ENCODE measurements around the gene NOXO1. TPM values are rescaled to one million over a fixed set of nuclear protein-coding genes. Genes with fewer than 3 reads are reported as not detected.

The NOXO1 gene
- total and polyA plus RNA-seq, 5 donors, result 0.29 TPM; not detected in 4

DNA sequence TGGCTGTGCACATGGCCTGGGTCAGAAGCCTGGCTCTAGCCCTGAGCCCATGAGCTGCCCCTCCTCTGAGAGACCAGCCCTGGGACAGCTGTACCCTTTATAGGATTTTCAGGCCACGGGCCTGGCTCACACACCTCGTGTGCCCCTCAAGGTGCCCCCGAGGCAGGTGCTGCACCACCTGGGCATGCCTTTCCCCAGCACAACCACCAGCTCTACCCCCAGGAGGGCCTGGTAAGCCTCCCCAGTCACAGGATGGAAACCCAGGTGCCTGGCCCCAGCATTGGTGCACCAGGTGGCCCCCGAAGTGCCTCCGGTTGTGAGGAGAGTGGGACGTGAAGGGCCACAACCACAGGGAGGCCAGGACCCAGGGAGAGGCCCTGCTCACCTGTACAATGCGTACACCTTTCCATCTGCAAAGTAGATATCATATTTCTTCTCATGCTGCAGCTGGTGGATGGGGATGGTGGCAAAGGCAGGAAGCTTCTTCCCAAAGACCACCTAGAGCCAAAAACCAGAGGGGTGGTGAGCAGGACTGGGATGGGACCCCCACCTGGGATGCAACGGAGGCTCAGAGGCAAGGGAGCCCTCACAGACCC lies 22.1 kb upstream of the NOXO1 start:
- Histone ChIP-seq H3K4me1 (ENCODE audit: control insufficient read depth, insufficient read depth, low read length) (peaks cover 8% of the 10 kb centered on the region), H3K4me3 (ENCODE audit: low read length) (no peak overlapping the region), H3K27me3 (ENCODE audit: control insufficient read depth, insufficient read depth) (no peaks in the 10 kb centered on the region), H3K9me3 (ENCODE audit: control insufficient read depth, low read length) (no peaks in the 10 kb centered on the region), H3K27ac (ENCODE audit: low read length) (no peak overlapping the region)
- intact Hi-C loops (cut with DNase I), result loop anchor here in 1 of 4 donors (5.0 kb wide), 1 partner anchor 149 kb away; no protein-coding TSS in a partner anchor
- ATAC-seq (no peak), DNase-seq (no peak)
- 81% methylated on average over 8 of the region's 8 CpGs for WGBS

DNA sequence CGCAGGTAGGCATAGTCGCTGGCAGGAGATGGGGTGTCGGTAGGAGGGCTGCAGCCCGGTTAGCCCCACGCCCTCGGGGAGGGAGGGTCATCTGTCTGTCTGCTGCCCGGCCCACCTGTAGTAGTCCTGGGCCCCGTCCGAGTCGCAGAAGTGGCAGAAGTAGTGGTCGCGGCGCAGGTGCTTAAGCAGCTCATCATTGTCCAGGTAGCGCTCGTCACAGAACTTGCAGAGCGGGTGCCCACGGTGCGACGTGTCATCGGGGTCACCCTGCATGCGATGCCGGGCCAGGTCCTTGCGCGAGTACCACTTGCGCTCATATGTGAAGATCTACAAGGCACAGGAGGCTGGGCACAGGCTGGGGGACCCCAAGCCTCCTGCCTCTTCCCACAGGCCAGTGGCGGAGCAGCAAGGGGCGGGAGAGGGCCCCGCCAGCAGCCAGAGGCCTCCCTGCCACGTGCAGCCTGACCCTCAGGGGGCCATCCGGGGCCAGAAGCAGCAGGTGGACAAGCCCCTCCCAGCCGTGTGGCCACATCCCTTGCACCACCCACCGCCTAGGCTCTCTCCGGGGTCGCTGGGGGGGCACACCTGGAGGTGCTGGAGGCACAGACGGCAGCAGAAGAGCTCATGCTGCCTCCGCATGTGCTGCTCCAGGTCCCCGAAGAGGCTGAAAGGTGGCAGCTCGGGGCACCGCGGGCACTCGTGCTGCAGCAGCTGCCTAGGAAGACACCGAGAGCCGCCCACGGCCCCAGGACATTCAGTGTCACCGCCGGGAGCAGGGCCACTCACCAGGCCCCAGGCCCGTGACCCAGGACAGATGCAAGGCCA lies 21.3 kb upstream of the NOXO1 start:
- WGBS, result 90% methylated on average over 47 of the region's 47 CpGs
- Histone ChIP-seq H3K9me3 (ENCODE audit: control insufficient read depth, low read length) (no peaks in the 10 kb centered on the region), H3K27ac (ENCODE audit: low read length) (no peak overlapping the region), H3K4me1 (ENCODE audit: control insufficient read depth, insufficient read depth, low read length) (peaks cover 4% of the 10 kb centered on the region), H3K27me3 (ENCODE audit: control insufficient read depth, insufficient read depth) (no peaks in the 10 kb centered on the region), H3K4me3 (ENCODE audit: low read length) (no peak overlapping the region)
- no peak for ATAC-seq
- intact Hi-C loops (cut with DNase I), result loop anchor here in 1 of 4 donors (5.0 kb wide), 1 partner anchor 150 kb away; no protein-coding TSS in a partner anchor
- DNase-seq, result peak in 1 of 3 donors; percentile 65

DNA sequence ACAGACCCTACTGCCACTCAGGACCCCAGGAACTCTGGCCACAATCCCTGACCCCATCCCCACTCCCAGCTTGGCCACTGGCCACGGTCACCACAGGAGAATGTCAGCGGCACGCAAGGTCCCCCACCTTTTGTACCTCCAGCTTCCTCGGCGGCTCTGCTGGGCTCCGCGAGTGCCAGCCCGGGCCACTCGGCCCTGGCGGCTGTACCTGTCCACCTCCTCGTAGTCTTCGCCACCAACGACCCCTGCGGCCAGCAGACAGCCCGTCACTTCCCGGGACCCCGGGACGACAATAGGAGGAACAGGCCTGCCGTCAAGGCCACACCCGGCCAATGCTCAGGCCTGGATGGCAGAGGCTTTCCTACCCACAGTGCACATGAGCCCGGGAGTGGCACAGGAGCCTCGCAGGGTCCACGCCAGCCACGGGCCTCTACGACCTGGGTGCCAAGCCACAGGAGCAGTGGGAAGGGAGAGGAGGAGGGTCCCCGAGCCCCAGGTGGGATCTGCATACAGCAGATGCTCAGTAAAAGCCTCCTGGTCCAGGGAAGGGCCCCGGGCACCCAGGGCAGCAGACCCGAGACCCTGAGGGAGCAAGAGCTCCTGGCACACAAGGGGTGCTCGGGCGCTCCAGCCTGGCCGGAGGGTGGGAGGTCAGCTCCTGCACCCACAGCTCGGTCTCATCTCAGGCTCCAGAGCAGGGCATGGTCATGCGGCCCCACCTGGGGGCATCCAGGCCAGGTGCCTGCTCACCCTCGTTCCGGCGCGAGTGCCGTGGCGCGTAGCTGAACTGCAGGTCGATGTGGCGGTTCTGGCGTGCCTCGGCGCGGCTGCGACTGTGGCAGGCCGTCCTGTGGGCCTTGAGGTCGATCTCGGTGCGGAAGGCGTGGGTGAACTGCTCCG lies 20.4 kb upstream of the NOXO1 start:
- Histone ChIP-seq H3K27me3 (ENCODE audit: control insufficient read depth, insufficient read depth) (no peaks in the 10 kb centered on the region), H3K4me1 (ENCODE audit: control insufficient read depth, insufficient read depth, low read length) (peaks cover 2% of the 10 kb centered on the region), H3K4me3 (ENCODE audit: low read length) (no peak overlapping the region), H3K9me3 (ENCODE audit: control insufficient read depth, low read length) (no peaks in the 10 kb centered on the region), H3K27ac (ENCODE audit: low read length) (no peak overlapping the region)
- DNase-seq (peak in 2 of 3 donors; percentile 47 to 51), ATAC-seq (no peak)
- 94% methylated on average over 53 of the region's 53 CpGs for WGBS
- intact Hi-C loops (cut with DNase I), result loop anchor here in 1 of 4 donors (5.0 kb wide), 1 partner anchor 151 kb away; no protein-coding TSS in a partner anchor

DNA sequence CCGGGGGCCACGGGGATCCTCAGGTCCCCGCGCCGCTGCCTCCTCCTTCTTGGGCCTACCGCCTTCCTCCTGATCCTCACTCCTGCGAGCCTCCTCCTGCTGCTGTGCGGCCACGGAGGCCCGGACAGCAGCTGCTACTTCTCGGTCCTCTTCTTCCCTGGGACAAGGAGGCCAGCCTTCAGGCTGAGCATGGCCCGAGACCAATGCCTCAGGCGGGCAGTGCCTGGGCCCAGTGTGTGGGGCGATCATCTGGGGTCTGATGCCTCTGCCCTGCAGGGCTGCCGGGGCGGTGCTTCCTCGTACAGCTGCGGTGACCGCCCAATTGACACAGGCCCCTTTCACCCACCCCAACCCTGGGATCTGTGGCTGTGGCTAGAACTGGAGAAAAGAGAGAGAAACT lies 19.8 kb upstream of the NOXO1 start:
- peaks cover 2% of the 10 kb centered on the region for H3K4me1 ChIP-seq (ENCODE audit: control insufficient read depth, insufficient read depth, low read length)
- ATAC-seq (no peak), DNase-seq (peak in 2 of 3 donors; percentile 40 to 50)
- intact Hi-C loops (cut with DNase I), result loop anchor here in 1 of 4 donors (5.0 kb wide), 1 partner anchor 151 kb away; no protein-coding TSS in a partner anchor
- H3K27ac ChIP-seq (ENCODE audit: low read length), result no peak overlapping the region
- no peaks in the 10 kb centered on the region for H3K9me3 ChIP-seq (ENCODE audit: control insufficient read depth, low read length)
- H3K4me3 ChIP-seq (ENCODE audit: low read length), result no peak overlapping the region
- 94% methylated on average over 19 of the region's 19 CpGs for WGBS
- no peaks in the 10 kb centered on the region for H3K27me3 ChIP-seq (ENCODE audit: control insufficient read depth, insufficient read depth)

DNA sequence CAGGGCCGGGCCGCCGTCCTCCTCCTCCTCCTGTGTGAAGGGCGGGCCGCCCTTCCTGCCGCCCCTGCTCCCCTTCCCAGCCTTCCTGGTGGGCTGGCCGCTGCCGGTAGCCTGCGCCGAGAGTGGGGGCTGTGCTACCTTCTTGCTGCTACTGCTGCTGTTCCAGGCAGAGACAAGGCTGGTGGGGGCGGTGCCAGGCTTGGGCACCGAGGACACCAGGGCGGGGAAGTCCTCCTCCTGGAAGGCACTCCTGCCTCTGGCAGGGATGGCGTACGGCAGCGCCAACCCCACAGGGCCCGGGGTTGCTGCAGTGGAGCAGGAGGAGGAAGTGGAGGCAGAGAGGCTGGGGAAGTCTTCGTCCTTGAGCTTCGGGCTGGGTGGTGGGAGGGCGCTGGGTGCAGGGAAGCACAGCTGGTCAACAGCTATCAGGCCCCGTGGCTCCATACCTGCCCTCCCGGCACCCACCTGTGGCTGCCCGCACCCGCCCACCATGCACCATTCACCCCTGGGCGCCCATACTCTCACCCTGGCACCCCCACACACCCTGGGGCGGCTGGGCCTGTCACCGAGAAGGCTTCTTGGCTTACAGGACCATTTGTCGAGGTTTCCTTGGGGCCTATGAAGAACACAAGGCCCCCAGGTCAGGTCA lies 18.7 kb upstream of the NOXO1 start:
- intact Hi-C loops (cut with DNase I), result loop anchor here in 1 of 4 donors (5.0 kb wide), 1 partner anchor 152 kb away; no protein-coding TSS in a partner anchor
- H3K4me3 ChIP-seq (ENCODE audit: low read length), result no peak overlapping the region
- no peaks in the 10 kb centered on the region for H3K9me3 ChIP-seq (ENCODE audit: control insufficient read depth, low read length)
- peaks cover 2% of the 10 kb centered on the region for H3K4me1 ChIP-seq (ENCODE audit: control insufficient read depth, insufficient read depth, low read length)
- ATAC-seq (no peak), DNase-seq (peak in 1 of 3 donors; percentile 53)
- 85% methylated on average over 28 of the region's 28 CpGs for WGBS
- H3K27ac ChIP-seq (ENCODE audit: low read length), result no peak overlapping the region
- no peaks in the 10 kb centered on the region for H3K27me3 ChIP-seq (ENCODE audit: control insufficient read depth, insufficient read depth)

DNA sequence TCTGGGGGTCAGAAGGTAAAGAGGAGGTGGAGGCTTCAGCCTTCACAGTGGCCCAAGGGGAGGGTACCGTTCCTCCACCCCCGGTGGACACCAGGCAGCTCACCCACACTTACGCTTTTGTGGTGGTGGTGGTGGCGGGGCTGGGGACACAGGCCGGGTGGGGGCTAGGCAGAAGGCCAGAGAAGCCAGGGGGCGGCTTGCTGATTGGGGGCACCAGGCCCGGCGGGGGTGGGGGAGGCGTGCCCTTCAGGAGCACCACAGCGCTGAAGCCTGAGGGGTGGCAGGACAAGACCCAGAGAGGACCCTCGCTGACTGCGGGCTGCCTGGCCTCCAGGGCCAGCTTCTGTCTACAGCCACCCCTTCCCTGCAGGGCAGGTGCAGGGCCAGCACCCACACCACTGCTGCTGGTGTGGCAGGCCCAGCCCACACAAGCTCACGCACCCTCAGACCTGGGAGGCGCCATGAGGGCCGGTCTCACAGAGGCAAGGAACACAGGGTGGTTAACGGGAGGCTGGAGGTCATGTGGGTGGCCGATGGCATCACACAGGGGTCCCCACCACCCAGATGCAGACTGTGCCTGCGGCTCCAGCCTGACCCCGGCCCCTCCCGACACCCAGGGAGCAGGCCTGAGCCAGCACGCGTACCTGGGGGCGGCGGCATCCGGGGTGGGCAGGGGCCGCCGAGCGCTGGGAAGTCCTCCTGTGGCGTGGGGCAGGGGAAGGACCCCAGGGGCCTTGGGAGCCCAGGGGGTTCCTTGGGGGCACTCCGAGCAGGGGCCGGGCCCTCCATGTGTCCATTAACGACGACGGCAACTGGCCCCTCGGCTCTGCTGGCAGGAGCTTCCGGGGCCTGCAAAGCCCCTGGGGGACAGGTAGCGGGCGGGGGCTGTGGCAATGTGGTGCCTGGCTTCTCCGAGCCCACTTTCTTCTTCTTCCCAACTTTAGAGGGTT lies 17.9 kb upstream of the NOXO1 start:
- no peak overlapping the region for H3K4me3 ChIP-seq (ENCODE audit: low read length)
- H3K27ac ChIP-seq (ENCODE audit: low read length), result no peak overlapping the region
- peak in 2 of 3 donors; percentile 57 to 62 for DNase-seq
- H3K4me1 ChIP-seq (ENCODE audit: control insufficient read depth, insufficient read depth, low read length), result peaks cover 2% of the 10 kb centered on the region
- H3K27me3 ChIP-seq (ENCODE audit: control insufficient read depth, insufficient read depth), result no peaks in the 10 kb centered on the region
- ATAC-seq, result no peak
- intact Hi-C loops (cut with DNase I), result no loop called here
- no peaks in the 10 kb centered on the region for H3K9me3 ChIP-seq (ENCODE audit: control insufficient read depth, low read length)
- WGBS, result 93% methylated on average over 39 of the region's 39 CpGs

DNA sequence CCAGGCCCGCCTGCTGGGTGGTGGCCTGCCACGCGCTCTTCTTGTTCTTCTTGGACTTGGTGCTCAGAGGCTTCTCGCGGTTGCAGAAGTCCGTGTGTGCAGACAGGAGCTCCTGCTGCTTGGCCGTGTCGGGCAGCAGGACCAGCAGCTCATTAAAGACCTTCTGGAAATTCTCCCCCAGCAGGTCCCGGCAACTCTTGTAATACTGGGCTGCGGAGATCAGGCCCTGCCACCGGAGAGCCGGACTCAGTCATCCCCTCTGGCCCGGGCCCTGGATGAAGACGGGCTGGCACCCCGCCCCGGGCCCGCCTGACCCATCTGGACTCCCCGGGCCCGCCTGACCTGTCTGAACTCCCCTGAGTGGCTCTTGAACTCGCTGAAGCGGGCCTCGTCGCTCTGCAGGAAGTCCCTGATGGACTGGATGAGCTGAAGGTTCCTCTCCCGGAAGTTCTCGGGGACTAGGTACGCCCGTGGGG lies 17.1 kb upstream of the NOXO1 start:
- H3K9me3 ChIP-seq (ENCODE audit: control insufficient read depth, low read length), result no peaks in the 10 kb centered on the region
- no peak for ATAC-seq
- no peak overlapping the region for H3K27ac ChIP-seq (ENCODE audit: low read length)
- no peaks in the 10 kb centered on the region for H3K27me3 ChIP-seq (ENCODE audit: control insufficient read depth, insufficient read depth)
- H3K4me1 ChIP-seq (ENCODE audit: control insufficient read depth, insufficient read depth, low read length), result peaks cover 2% of the 10 kb centered on the region
- WGBS, result 93% methylated on average over 27 of the region's 27 CpGs
- no peak overlapping the region for H3K4me3 ChIP-seq (ENCODE audit: low read length)
- intact Hi-C loops (cut with DNase I), result no loop called here
- peak in 2 of 3 donors; percentile 50 to 52 for DNase-seq

DNA sequence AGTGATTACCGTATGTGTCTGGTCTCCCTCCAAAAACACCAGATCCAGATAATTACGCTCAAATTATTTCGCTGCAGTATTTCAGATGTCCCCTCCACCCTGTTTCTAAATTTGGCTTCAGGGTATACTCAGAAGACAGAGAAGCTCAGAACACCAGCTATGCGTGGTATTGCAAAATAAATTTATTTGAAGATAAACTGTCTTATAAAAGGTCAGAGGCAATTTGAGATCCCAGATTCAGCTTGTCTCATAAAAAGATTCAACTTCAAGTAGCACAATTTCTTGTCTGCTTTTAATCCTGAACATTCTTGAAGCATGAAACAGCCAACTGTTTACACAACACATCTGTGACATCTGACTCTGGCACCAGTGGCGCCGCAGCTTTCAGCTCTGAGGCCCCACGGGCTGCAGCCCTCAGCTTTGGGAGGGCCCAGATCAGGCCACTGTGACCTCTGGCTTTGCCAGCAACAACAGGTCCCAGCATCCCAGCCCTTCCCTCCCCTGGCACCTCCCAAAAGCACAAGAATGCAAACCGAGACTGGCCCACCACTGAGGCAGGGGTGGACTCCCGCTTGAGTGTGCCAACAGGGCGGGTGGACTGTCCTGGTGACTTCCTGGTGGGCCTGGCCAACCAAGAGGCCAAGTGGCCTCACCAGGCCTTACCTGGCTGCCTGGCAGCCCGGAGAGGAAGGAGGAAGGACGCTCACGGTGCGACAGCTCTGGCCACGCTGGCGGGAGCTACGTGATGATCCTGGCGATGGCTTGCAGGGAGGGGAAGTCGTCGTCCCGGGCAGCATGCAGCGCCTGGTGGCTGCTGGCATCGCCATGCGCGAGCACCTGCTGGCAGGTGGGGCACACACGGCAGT lies 16.5 kb upstream of the NOXO1 start:
- H3K27ac ChIP-seq (ENCODE audit: low read length), result no peak overlapping the region
- ATAC-seq (peak in 1 of 2 donors; percentile 2), DNase-seq (peak; percentile 51 to 65 (median 56))
- intact Hi-C loops (cut with DNase I), result no loop called here
- peaks cover 2% of the 10 kb centered on the region for H3K4me1 ChIP-seq (ENCODE audit: control insufficient read depth, insufficient read depth, low read length)
- H3K9me3 ChIP-seq (ENCODE audit: control insufficient read depth, low read length), result no peaks in the 10 kb centered on the region
- H3K4me3 ChIP-seq (ENCODE audit: low read length), result no peak overlapping the region
- WGBS, result 80% methylated on average over 26 of the region's 26 CpGs
- H3K27me3 ChIP-seq (ENCODE audit: control insufficient read depth, insufficient read depth), result no peaks in the 10 kb centered on the region

DNA sequence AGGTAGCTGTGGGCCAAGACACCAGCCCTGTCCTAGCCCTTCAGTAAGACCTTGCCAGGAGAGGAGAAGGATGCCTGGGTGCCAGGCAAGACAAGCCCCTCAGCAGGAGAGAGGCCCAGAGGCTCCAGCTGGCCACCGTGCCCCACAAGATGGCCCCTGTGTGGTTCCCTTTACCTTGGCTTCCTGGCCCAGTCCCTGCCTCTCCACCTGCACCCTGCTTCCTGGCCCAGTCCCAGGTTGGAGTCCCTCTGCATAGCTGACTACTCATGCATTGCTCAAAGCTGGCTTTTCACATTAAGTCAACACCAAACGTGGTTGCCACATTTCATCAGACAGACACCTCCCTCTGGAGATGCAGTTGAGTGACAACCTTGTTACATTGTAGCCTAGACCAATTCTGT lies 12.5 kb upstream of the NOXO1 start:
- WGBS, result 57% methylated on average over 2 of the region's 2 CpGs
- ATAC-seq (no peak), DNase-seq (peak in 2 of 3 donors; percentile 47 to 50)
- Histone ChIP-seq H3K4me1 (ENCODE audit: control insufficient read depth, insufficient read depth, low read length) (peaks cover 4% of the 10 kb centered on the region), H3K9me3 (ENCODE audit: control insufficient read depth, low read length) (no peaks in the 10 kb centered on the region), H3K27ac (ENCODE audit: low read length) (no peak overlapping the region), H3K27me3 (ENCODE audit: control insufficient read depth, insufficient read depth) (no peaks in the 10 kb centered on the region), H3K4me3 (ENCODE audit: low read length) (no peak overlapping the region)
- intact Hi-C loops (cut with DNase I), result no loop called here

Measured in right cardiac atrium (tissue), 5 donors.